HepG2 (cell line): ENCODE data around the gene ABI3BP. TPM values are rescaled to one million over a fixed set of nuclear protein-coding genes. Genes with fewer than 3 reads are reported as not detected.

Experiments used
- ATAC-seq: fragments of 200-7000 bp; cut with Tn5 transposase; 3 replicates; pipeline ENCODE4 v1.9.1; 2020; ENCODE audit warnings: mild to moderate bottlenecking, moderate library complexity
- BruUV-seq: library from RNA; stranded (reverse); fragments of 400-500 nt; replicated peaks from 2 replicates; lab custom pipeline; 2021; lab: Mats Ljungman, UMichigan
- CTCF ChIA-PET: fragments of 300-600 bp; formaldehyde crosslinking; extraction: SDS; loops from one replicate; lab custom pipeline; 2021; ENCODE audit warnings: low total read pairs, inconsistent platforms, low intra/inter-chr PET ratio; lab: Yijun Ruan, JAX
- POLR2A ChIA-PET: fragments of 350-600 bp; sonication (Branson Sonifier 250); formaldehyde crosslinking; loops from one replicate; lab custom pipeline; 2020; ENCODE audit warnings: antibody characterized with exemption, inconsistent platforms; lab: Yijun Ruan, JAX
- DNase-seq: peaks from one replicate; pipeline ENCODE4 v3.0.0-alpha.2; 2015; ENCODE audit warnings: low spot score
- FAIRE-seq: peaks from 3 replicates; lab custom pipeline; 2011; peaks lifted over from hg19 to GRCh38; lab: Jason Lieb, UNC
- H2AFZ ChIP-seq: one replicate; pipeline ENCODE4 v1.6.1; 2011; ENCODE audit warnings: low read length, inconsistent platforms
- H3K27ac ChIP-seq: fragments of 300-600 bp; 3 replicates; pipeline ENCODE4 v1.8.0; 2011; ENCODE audit warnings: mixed run types, mild to moderate bottlenecking, mixed read lengths, low read length, inconsistent platforms; ENCODE audit not compliant: insufficient read depth; ENCODE audit errors: extremely low read length
- H3K27me3 ChIP-seq, 2 experiments: fragments of 200-600 bp in 1 of 2; 2 replicates in 1 of 2; 3 replicates in 1 of 2; pipeline versions ENCODE4 v1.6.0 to v1.8.0; 2011; ENCODE audit warnings: low read length in 2 of 2, mild to moderate bottlenecking in 2 of 2, moderate library complexity in 2 of 2, inconsistent platforms in 1 of 2; ENCODE audit not compliant: insufficient read depth in 2 of 2, control insufficient read depth in 1 of 2
- H3K36me3 ChIP-seq, 2 experiments: fragments of 200-600 bp in 1 of 2; replicated peaks in 1 of 2; 2 replicates in 1 of 2; 3 replicates in 1 of 2; pipeline versions ENCODE4 v1.5.1 to v1.8.0; 2011; ENCODE audit warnings: low read length in 2 of 2, inconsistent platforms in 1 of 2; ENCODE audit not compliant: insufficient read depth in 2 of 2, control insufficient read depth in 1 of 2
- H3K4me1 ChIP-seq: 2 replicates; pipeline ENCODE4 v1.5.1; 2012; ENCODE audit warnings: low read length, inconsistent platforms; ENCODE audit not compliant: insufficient read depth
- H3K4me2 ChIP-seq: 2 replicates; pipeline ENCODE4 v1.6.0; 2011; ENCODE audit warnings: low read depth, low read length, inconsistent platforms
- H3K4me3 ChIP-seq, 3 experiments: fragments of 200-600 bp in 1 of 3; sonication (generic), shearing (Covaris generic) in 1 of 3; replicated peaks in 1 of 3; 2 replicates each; pipeline ENCODE4 v1.5.1; 2011 to 2016; ENCODE audit warnings: low read length in 3 of 3, inconsistent platforms in 2 of 3, low read depth in 2 of 3, mild to moderate bottlenecking in 2 of 3, control low read depth in 1 of 3, mixed read lengths in 1 of 3; ENCODE audit not compliant: insufficient read depth in 1 of 3
- H3K79me2 ChIP-seq: one replicate; pipeline ENCODE4 v1.6.1; 2011; ENCODE audit warnings: low read length, inconsistent platforms; ENCODE audit not compliant: insufficient read depth
- H3K9ac ChIP-seq: 2 replicates; pipeline ENCODE4 v1.6.0; 2011; ENCODE audit warnings: mild to moderate bottlenecking, low read depth, low read length, inconsistent platforms; ENCODE audit not compliant: insufficient read depth
- H3K9me3 ChIP-seq: 2 replicates; pipeline ENCODE4 v1.5.1; 2012; ENCODE audit warnings: mild to moderate bottlenecking, low read length
- H4K20me1 ChIP-seq: 2 replicates; pipeline ENCODE4 v1.6.0; 2011; ENCODE audit warnings: inconsistent platforms, mild to moderate bottlenecking, low read length, moderate library complexity; ENCODE audit not compliant: insufficient read depth
- ATF1 ChIP-seq: IDR thresholded peaks from 2 replicates; pipeline ENCODE4 v1.6.1; 2016; ENCODE audit warnings: mild to moderate bottlenecking, control low read depth
- E2F5 ChIP-seq: sonication (generic); formaldehyde crosslinking; conservative IDR thresholded peaks from 2 replicates; pipeline ENCODE4 v1.4.0; 2020; ENCODE audit warnings: missing genetic modification reagents
- KLF6 ChIP-seq: IDR thresholded peaks from 2 replicates; pipeline ENCODE4 v1.8.0; 2016; ENCODE audit warnings: missing biosample characterization, missing genetic modification reagents
- MXD1 ChIP-seq: sonication (generic); formaldehyde crosslinking; IDR thresholded peaks from 2 replicates; pipeline ENCODE4 v1.4.0; 2020; ENCODE audit warnings: mild to moderate bottlenecking, missing genetic modification reagents
- PHB2 ChIP-seq: fragments of 450-650 bp; IDR thresholded peaks from 2 replicates; pipeline ENCODE4 v1.6.1; 2018; ENCODE audit not compliant: partially characterized antibody
- PRDM4 ChIP-seq: sonication (generic); formaldehyde crosslinking; IDR thresholded peaks from 2 replicates; pipeline ENCODE4 v1.9.0; 2021; ENCODE audit warnings: missing genetic modification reagents, borderline replicate concordance
- REL ChIP-seq: sonication (generic); formaldehyde crosslinking; conservative IDR thresholded peaks from 2 replicates; pipeline ENCODE4 v1.8.0; 2022; ENCODE audit warnings: mild to moderate bottlenecking, missing genetic modification reagents, moderate library complexity
- SRY ChIP-seq: sonication (generic); formaldehyde crosslinking; IDR thresholded peaks from 2 replicates; pipeline ENCODE4 v1.8.0; 2022; ENCODE audit warnings: mild to moderate bottlenecking, missing genetic modification reagents
- ZBTB33 ChIP-seq: sonication (generic); formaldehyde crosslinking; IDR thresholded peaks from 2 replicates; pipeline ENCODE4 v1.4.0; 2020; ENCODE audit warnings: missing genetic modification reagents
- ZNF281 ChIP-seq: sonication (generic); formaldehyde crosslinking; IDR thresholded peaks from 2 replicates; pipeline ENCODE4 v1.4.0; 2020; ENCODE audit warnings: missing genetic modification reagents, borderline replicate concordance
- ZNF563 ChIP-seq: sonication (generic); formaldehyde crosslinking; IDR thresholded peaks from 2 replicates; pipeline ENCODE4 v1.8.0; 2022; ENCODE audit warnings: mild to moderate bottlenecking, moderate library complexity, missing genetic modification reagents
- ZNF576 ChIP-seq: sonication (generic); formaldehyde crosslinking; IDR thresholded peaks from 2 replicates; pipeline ENCODE4 v1.4.0; 2020; ENCODE audit warnings: mild to moderate bottlenecking, missing genetic modification reagents
- ZNF652 ChIP-seq: IDR thresholded peaks from 2 replicates; pipeline ENCODE4 v1.6.1; 2016; ENCODE audit warnings: low read depth, borderline replicate concordance
- ZNF777 ChIP-seq: sonication (generic); formaldehyde crosslinking; IDR thresholded peaks from 2 replicates; pipeline ENCODE4 v1.4.0; 2020; ENCODE audit warnings: missing genetic modification reagents
- ZSCAN20 ChIP-seq: sonication (generic); formaldehyde crosslinking; IDR thresholded peaks from 2 replicates; pipeline ENCODE4 v1.4.0; 2020; ENCODE audit warnings: missing genetic modification reagents, mild to moderate bottlenecking, borderline replicate concordance
- in situ Hi-C: cut with HindIII; loops from 2 replicates; pipeline ENCODE4 v1.10.0; 2017; ENCODE audit warnings: low pct_unique_long_range_greater_than_20kb; ENCODE audit not compliant: extremely low pct_ligation_motif_present
- intact Hi-C: fragments of 100-400 bp; cut with micrococcal nuclease; formaldehyde crosslinking; loops from one replicate; pipeline ENCODE4 v1.10.0; 2022; ENCODE audit not compliant: unreplicated experiment
- polyA plus RNA-seq, 8 experiments: library from polyadenylated mRNA; depleted of rRNA in 3 of 8; stranded (reverse) in 7 of 8; unstranded in 1 of 8; fragments of >200 nt; fragmentation: Illumina TruSeq in 4 of 8; extraction: Trizol in 4 of 8; gene quantifications; 2 replicates each; pipeline versions ENCODE4 v1.2.1 to v1.2.3, GENCODE V29; 2011 to 2016; ENCODE audit warnings: low read depth in 4 of 8, missing spikeins in 1 of 8, mixed read lengths in 1 of 8; ENCODE audit not compliant: insufficient read depth in 1 of 8
- total RNA-seq, 5 experiments: library from RNA; depleted of rRNA; stranded (reverse); fragments of >200 nt; fragmentation: Illumina TruSeq; extraction: Trizol; gene quantifications; 2 replicates each; pipeline ENCODE4 v1.2.3, GENCODE V29; 2016; ENCODE audit warnings: low read depth in 1 of 5

Gene ABI3BP
- total and polyA plus RNA-seq, 2 of the 13 experiments (the other 11 are each of a cell fraction or from before 2014, with no cell fraction given), result not detected

- no peak for TF ChIP-seq ZBTB33
- no peak for TF ChIP-seq E2F5 (CRISPR knock-in tag)
- TF ChIP-seq ATF1 (CRISPR knock-in tag), result no peak
- no peak for TF ChIP-seq SRY (CRISPR knock-in tag)
Observed at GRCh38 chr3:100779480-100779879, 213.7 kb downstream of the ABI3BP start (continued).

- FAIRE-seq, result no peak
- CTCF ChIA-PET, result no interaction called here
Observed at GRCh38 chr3:100777271-100777670, 215.9 kb downstream of the ABI3BP start.

More at GRCh38 chr3:100777271-100777670, 215.9 kb downstream of the ABI3BP start:
- POLR2A ChIA-PET, result no interaction called here
- Histone ChIP-seq H3K4me1 (no peaks in the 10 kb centered on the region), H3K27ac (no peak overlapping the region), H2AFZ (no peak overlapping the region), H3K4me3 (no peak overlapping the region), H3K4me2 (no peak overlapping the region), H3K79me2 (no peaks in the 10 kb centered on the region), H3K36me3 (no peaks in the 10 kb centered on the region), H3K9me3 (no peaks in the 10 kb centered on the region), H4K20me1 (no peaks in the 10 kb centered on the region), H3K9ac (no peak overlapping the region), H3K27me3 (no peaks in the 10 kb centered on the region)
- in situ Hi-C loops, result no loop called here
- DNase-seq, result no peak
- no peak for ATAC-seq
- no TSS peak for BruUV-seq
- intact Hi-C loops, result no loop called here
- TF ChIP-seq PHB2 (no peak), PRDM4 (CRISPR knock-in tag) (no peak), ZNF563 (CRISPR knock-in tag) (no peak), REL (CRISPR knock-in tag) (no peak), KLF6 (CRISPR knock-in tag) (no peak), ZNF576 (no peak), ZSCAN20 (CRISPR knock-in tag) (no peak), ZNF652 (CRISPR knock-in tag) (no peak), ZNF777 (CRISPR knock-in tag) (no peak), MXD1 (no peak), ZNF281 (CRISPR knock-in tag) (no peak)
